Pancreas (tissue), 10 donors: ENCODE results near the gene CHRNA9. TPM values are rescaled to one million over a fixed set of nuclear protein-coding genes. Genes with fewer than 3 reads are reported as not detected.

Source experiments
- ATAC-seq, 4 donors: fragments of 200-7000 bp; cut with Tn5 transposase; one replicate each; pipeline versions ENCODE4 v1.8.0 to v1.9.1; 2020; ENCODE audit warnings: mild to moderate bottlenecking in 4 of 4, moderate library complexity in 4 of 4
- DNase-seq, 6 donors: peaks; one replicate each; pipeline ENCODE4 v3.0.0-alpha.2; 2020
- FAIRE-seq: peaks from 2 replicates; lab custom pipeline; 2012; peaks lifted over from hg19 to GRCh38; lab: Jason Lieb, UNC
- H3K27ac ChIP-seq, 4 donors: fragments of 200-600 bp; sonication (generic); 1 replicate in 3 of 4; 2 replicates in 1 of 4; pipeline versions ENCODE4 v1.5.0 to v1.8.0; 2020
- H3K27me3 ChIP-seq, 4 donors: fragments of 200-600 bp; one replicate each; pipeline ENCODE4 v1.8.0; 2021
- H3K36me3 ChIP-seq, 3 donors: fragments of 200-600 bp; sonication (generic) in 1 of 3; one replicate each; pipeline versions ENCODE4 v1.5.0 to v1.8.0; 2020 to 2021
- H3K4me1 ChIP-seq, 3 donors: fragments of 200-600 bp; one replicate each; pipeline ENCODE4 v1.8.0; 2021
- H3K4me3 ChIP-seq, 4 donors: fragments of 200-600 bp; sonication (generic) in 2 of 4; one replicate each; pipeline versions ENCODE4 v1.5.0 to v1.8.0; 2020 to 2021
- H3K9me3 ChIP-seq, 4 donors: fragments of 200-600 bp; one replicate each; pipeline ENCODE4 v1.8.0; 2021
- WGBS, 2 donors: extraction: QIAGEN DNeasy Blood & Tissue Kit; methylation state at CpG; one replicate each; pipeline ENCODE4 v1.1.7; 2013; 5-methylcytosine and 5-hydroxymethylcytosine counted together
- intact Hi-C, 3 donors: fragments of 100-400 bp; cut with DNase I; formaldehyde crosslinking; loops; one replicate each; pipeline versions ENCODE4 v1.11.1 to v1.14.2; 2022
- polyA plus RNA-seq, 2 donors: library from polyadenylated mRNA; stranded (reverse); fragments of 200-250 nt; gene quantifications; one replicate each; pipeline ENCODE4 v1.2.3, GENCODE V29; 2013
- total RNA-seq, 6 donors: library from RNA; stranded (reverse); fragmentation: NEBNext Ultra II Directional in 4 of 6; extraction: Animal tissue kit (Norgen Biotek cat#: 25700) in 4 of 6; gene quantifications; one replicate each; pipeline versions ENCODE4 v1.2.1 to v1.2.4, GENCODE V29; 2021 to 2023
- TF ChIP-seq, protein P1 (sequence below), 4 donors: fragments of 200-600 bp; sonication (generic) in 3 of 4; IDR thresholded peaks; one replicate each; pipeline versions ENCODE4 v1.5.0 to v1.8.0; 2021; ENCODE audit warnings: antibody characterized with exemption in 4 of 4
- donor health status: healthy with polysubstance abuse.
- donor health status: DM: no; HTN: no; CAD: no; lungs with moderate emphysema.
- donor health status: DM: no; HTN: no; CAD: no.
- donor health status: control.
- donor health status: control.
- donor health status: Bipolar disorder and iron deficiency.
- donor health status: DM: yes; HTN: yes; CAD: no.
- donor health status: DM: no; HTN: no; CAD: no.
- donor health status: DM: no; HTN: no; CAD: no.
- donor health status: DM: yes; HTN: yes; CAD: no.

The CHRNA9 gene
- total and polyA plus RNA-seq, 8 donors: not detected

DNA sequence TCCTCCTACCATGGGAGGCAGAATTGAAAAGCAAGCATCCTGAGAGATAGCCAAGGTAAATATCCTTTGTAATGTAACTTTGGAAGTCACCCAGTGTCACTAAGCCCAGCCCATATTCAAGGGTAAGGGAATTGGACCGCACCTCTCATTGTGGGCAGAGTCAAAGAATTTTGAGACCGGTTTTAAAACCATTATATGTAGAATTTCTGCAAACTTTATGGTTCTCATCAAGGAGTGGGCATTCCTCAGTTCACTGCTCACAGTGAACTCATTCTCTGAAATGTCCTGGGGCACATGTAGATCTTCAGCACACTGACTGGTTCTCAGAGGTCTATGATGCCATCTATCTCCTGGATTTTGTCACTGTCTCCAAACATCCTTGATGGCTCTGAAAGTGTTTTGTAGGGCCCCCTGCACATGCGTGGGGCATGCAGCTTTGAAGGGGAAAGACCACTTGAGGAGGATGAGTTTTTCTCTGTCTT lies 35.3 kb upstream of the CHRNA9 start:
- Histone ChIP-seq H3K4me1 (no peaks in the 10 kb centered on the region), H3K4me3 (no peak overlapping the region), H3K36me3 (no peaks in the 10 kb centered on the region), H3K27ac (no peak overlapping the region), H3K9me3 (no peaks in the 10 kb centered on the region), H3K27me3 (no peaks in the 10 kb centered on the region)
- 55 to 66% methylated on average over 3 of the region's 3 CpGs for WGBS, 2 donors
- DNase-seq (no peak), FAIRE-seq (no peak), ATAC-seq (no peak)
- TF ChIP-seq, protein P1, sequence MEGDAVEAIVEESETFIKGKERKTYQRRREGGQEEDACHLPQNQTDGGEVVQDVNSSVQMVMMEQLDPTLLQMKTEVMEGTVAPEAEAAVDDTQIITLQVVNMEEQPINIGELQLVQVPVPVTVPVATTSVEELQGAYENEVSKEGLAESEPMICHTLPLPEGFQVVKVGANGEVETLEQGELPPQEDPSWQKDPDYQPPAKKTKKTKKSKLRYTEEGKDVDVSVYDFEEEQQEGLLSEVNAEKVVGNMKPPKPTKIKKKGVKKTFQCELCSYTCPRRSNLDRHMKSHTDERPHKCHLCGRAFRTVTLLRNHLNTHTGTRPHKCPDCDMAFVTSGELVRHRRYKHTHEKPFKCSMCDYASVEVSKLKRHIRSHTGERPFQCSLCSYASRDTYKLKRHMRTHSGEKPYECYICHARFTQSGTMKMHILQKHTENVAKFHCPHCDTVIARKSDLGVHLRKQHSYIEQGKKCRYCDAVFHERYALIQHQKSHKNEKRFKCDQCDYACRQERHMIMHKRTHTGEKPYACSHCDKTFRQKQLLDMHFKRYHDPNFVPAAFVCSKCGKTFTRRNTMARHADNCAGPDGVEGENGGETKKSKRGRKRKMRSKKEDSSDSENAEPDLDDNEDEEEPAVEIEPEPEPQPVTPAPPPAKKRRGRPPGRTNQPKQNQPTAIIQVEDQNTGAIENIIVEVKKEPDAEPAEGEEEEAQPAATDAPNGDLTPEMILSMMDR (IDR thresholded peaks at IDR 0.05): no peak
- intact Hi-C loops: no loop called here

GRCh38 chr4:40300371-40301162 lies 34.6 kb upstream of the CHRNA9 start:
- no peak for FAIRE-seq
- H3K4me1 ChIP-seq: no peaks in the 10 kb centered on the region
- TF ChIP-seq, protein P1 (IDR thresholded peaks at IDR 0.05): no peak
- no peak overlapping the region for H3K4me3 ChIP-seq
- no peak for DNase-seq
- no peaks in the 10 kb centered on the region for H3K27me3 ChIP-seq
- ATAC-seq: no peak
- intact Hi-C loops: no loop called here
- H3K9me3 ChIP-seq: no peaks in the 10 kb centered on the region
- H3K27ac ChIP-seq: no peak overlapping the region
- no peaks in the 10 kb centered on the region for H3K36me3 ChIP-seq
- 87 to 88% methylated on average over 9 of the region's 9 CpGs for WGBS, 2 donors

DNA sequence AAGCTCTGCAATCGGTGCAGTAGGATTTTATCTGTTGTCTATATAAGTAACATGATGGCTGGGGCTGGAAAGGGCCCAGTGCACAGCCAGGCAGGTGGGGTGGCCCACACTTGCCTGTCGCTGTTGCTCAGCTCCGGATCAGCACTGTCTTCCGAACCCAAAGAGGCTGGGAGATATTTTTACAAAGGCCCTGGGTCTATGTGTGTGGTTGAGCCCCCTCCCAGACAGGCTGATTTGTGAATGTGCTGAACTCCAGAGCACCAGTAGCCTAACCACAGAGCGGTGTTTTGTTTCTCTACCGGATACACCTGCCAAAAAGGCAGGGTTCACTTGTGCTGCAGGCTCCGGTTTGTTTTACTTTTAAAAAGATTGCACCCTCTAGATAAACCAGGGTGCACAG lies 33.5 kb upstream of the CHRNA9 start:
- H3K9me3 ChIP-seq: no peaks in the 10 kb centered on the region
- H3K27me3 ChIP-seq: no peaks in the 10 kb centered on the region
- ATAC-seq (peak in 1 of 4 donors; percentile 27), DNase-seq (no peak), FAIRE-seq (no peak)
- TF ChIP-seq, protein P1 (IDR thresholded peaks at IDR 0.05): no peak
- no peaks in the 10 kb centered on the region for H3K36me3 ChIP-seq
- no peak overlapping the region for H3K27ac ChIP-seq
- H3K4me3 ChIP-seq: no peak overlapping the region
- intact Hi-C loops: no loop called here
- H3K4me1 ChIP-seq: no peaks in the 10 kb centered on the region
- WGBS, 2 donors: 80 to 85% methylated on average over 7 of the region's 7 CpGs

DNA sequence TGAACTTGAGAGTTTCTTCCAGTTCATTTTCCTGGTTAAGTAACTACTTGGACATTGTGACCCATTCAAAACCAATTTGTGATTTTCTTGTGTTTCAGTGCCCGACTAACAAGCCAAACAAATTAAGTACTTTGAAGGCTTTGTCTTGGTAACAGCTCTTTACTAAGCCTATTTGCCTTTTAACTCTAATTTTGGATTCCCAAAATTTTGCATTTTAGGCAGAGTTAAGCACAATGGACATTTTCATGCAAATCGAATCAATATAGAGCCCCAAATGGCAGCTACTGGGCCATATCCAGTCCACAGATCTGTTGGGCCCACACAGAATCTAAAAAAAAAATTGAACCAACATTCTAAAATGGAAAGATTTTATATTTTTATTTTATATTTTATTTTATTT lies 31.4 kb upstream of the CHRNA9 start:
- H3K4me1 ChIP-seq: no peaks in the 10 kb centered on the region
- intact Hi-C loops: no loop called here
- DNase-seq (no peak), FAIRE-seq (no peak), ATAC-seq (no peak)
- no peak overlapping the region for H3K4me3 ChIP-seq
- H3K36me3 ChIP-seq: no peaks in the 10 kb centered on the region
- H3K27me3 ChIP-seq: no peaks in the 10 kb centered on the region
- no peak overlapping the region for H3K27ac ChIP-seq
- TF ChIP-seq, protein P1 (IDR thresholded peaks at IDR 0.05): no peak
- H3K9me3 ChIP-seq: no peaks in the 10 kb centered on the region
- 94 to 97% methylated on average over 2 of the region's 2 CpGs for WGBS, 2 donors
